Caco-2 (cell line): ENCODE measurements around the gene CDKN1B. TPM values are rescaled to one million over a fixed set of nuclear protein-coding genes. Genes with fewer than 3 reads are reported as not detected.

Experiments
- BruUV-seq: library from RNA; stranded (reverse); fragments of 400-500 nt; replicated peaks from 2 replicates; lab custom pipeline; 2021; lab: Mats Ljungman, UMichigan
- CTCF ChIA-PET: fragments of 300-600 bp; sonication (Branson Sonifier 250); formaldehyde crosslinking; loops from one replicate; lab custom pipeline; 2022; ENCODE audit warnings: antibody characterized with exemption; lab: Charles Lee
- POLR2A ChIA-PET: fragments of 300-600 bp; sonication (Branson Sonifier 250); formaldehyde crosslinking; loops from one replicate; lab custom pipeline; 2022; ENCODE audit warnings: antibody characterized with exemption; lab: Charles Lee
- DNase-seq, 2 experiments: peaks; one replicate each; pipeline versions ENCODE4 v3.0.0 to v3.0.0-alpha.2; 2020 to 2022
- H3K27me3 ChIP-seq: replicated peaks from 2 replicates; pipeline ENCODE4 v1.6.0; 2011; ENCODE audit warnings: low read length; ENCODE audit not compliant: control insufficient read depth, insufficient read depth
- H3K36me3 ChIP-seq: 2 replicates; pipeline ENCODE4 v1.5.1; 2011; ENCODE audit warnings: low read length; ENCODE audit not compliant: control insufficient read depth, insufficient read depth
- H3K4me1 ChIP-seq: fragments of 250-450 bp; sonication (Bioruptor Pico); 2 replicates; pipeline ENCODE4 v1.5.1; 2020; ENCODE audit warnings: mild to moderate bottlenecking
- H3K4me3 ChIP-seq: 2 replicates; pipeline ENCODE4 v1.5.1; 2011; ENCODE audit warnings: low read depth, mild to moderate bottlenecking, control low read depth, low read length
- H3K9me3 ChIP-seq: fragments of 250-450 bp; sonication (Bioruptor Pico); 2 replicates; pipeline ENCODE4 v1.5.1; 2020; ENCODE audit warnings: mild to moderate bottlenecking, moderate library complexity
- H3K27ac Mint-ChIP-seq: one replicate; pipeline ENCODE4 v1.8.0; 2022; ENCODE audit warnings: mixed read lengths; ENCODE audit not compliant: unreplicated experiment
- H3K27me3 Mint-ChIP-seq: one replicate; pipeline ENCODE4 v1.8.0; 2022; ENCODE audit warnings: mixed read lengths; ENCODE audit not compliant: insufficient read depth, unreplicated experiment
- H3K36me3 Mint-ChIP-seq: one replicate; pipeline ENCODE4 v1.8.0; 2022; ENCODE audit warnings: mild to moderate bottlenecking, mixed read lengths; ENCODE audit not compliant: insufficient read depth, unreplicated experiment
- H3K4me1 Mint-ChIP-seq: one replicate; pipeline ENCODE4 v1.8.0; 2022; ENCODE audit warnings: low read depth, mixed read lengths; ENCODE audit not compliant: unreplicated experiment
- H3K4me3 Mint-ChIP-seq: one replicate; pipeline ENCODE4 v1.8.0; 2022; ENCODE audit warnings: mild to moderate bottlenecking, moderate library complexity, mixed read lengths; ENCODE audit not compliant: unreplicated experiment
- H3K9me3 Mint-ChIP-seq: one replicate; pipeline ENCODE4 v1.8.0; 2022; ENCODE audit warnings: mixed read lengths; ENCODE audit not compliant: unreplicated experiment
- intact Hi-C: fragments of 100-400 bp; cut with micrococcal nuclease; formaldehyde crosslinking; loops from one replicate; pipeline ENCODE4 v1.10.0; 2022; ENCODE audit not compliant: unreplicated experiment
- total RNA-seq: library from RNA; stranded (reverse); gene quantifications from 2 replicates; pipeline ENCODE4 v1.2.3, GENCODE V29; 2022
- TF ChIP-seq, protein P1 (sequence below), 2 experiments: fragments of 200-600 bp in 1 of 2; IDR thresholded peaks; 1 replicate in 1 of 2; 2 replicates in 1 of 2; pipeline versions ENCODE4 v1.5.1 to v1.8.0; 2011 to 2022; ENCODE audit warnings: antibody characterized with exemption in 1 of 2, control low read depth in 1 of 2, inconsistent platforms in 1 of 2, low read depth in 1 of 2, low read length in 1 of 2, mild to moderate bottlenecking in 1 of 2, moderate library complexity in 1 of 2; ENCODE audit not compliant: insufficient read depth in 1 of 2, severe bottlenecking in 1 of 2, unreplicated experiment in 1 of 2

The CDKN1B gene
- total RNA-seq, 1 experiment from 2014 or later: 115 TPM

DNA sequence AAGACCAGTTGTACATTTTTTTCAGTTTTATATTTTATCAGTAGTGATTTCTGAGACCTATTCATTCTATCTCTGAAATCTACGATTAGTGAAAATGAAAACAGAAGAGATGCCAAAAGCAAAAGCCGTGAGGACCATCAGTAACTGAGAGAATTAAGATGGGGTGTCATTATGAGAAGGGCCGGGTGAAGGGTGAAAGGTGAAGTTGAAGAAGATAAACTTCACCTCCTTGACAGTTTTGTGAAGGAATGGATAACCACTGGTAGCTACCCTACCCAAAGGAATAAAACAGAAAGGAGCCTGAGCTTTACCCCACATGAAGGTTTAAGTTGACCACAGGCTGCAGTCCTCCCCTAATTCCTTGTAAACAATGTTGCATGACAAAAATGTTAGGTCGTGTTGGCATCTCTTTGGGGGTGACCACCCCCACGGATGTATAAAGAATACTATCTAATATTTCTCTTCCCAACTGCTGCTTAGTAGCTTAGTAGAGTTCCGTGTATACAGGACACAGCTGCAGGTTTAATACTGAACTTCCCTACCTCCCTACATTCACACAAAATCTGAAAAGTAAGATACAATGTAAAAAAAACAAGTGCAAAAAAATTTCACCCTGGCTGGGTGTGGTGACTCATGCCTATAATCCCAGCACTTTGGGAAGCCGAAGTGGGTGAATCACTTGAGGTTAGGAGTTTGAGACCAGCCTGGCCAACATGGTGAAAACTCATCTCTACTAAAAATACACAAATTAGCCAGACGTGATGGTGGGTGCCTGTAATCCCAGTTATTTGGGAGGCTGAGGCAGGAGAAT lies 45.1 kb upstream of the CDKN1B start:
- TF ChIP-seq, protein P1, sequence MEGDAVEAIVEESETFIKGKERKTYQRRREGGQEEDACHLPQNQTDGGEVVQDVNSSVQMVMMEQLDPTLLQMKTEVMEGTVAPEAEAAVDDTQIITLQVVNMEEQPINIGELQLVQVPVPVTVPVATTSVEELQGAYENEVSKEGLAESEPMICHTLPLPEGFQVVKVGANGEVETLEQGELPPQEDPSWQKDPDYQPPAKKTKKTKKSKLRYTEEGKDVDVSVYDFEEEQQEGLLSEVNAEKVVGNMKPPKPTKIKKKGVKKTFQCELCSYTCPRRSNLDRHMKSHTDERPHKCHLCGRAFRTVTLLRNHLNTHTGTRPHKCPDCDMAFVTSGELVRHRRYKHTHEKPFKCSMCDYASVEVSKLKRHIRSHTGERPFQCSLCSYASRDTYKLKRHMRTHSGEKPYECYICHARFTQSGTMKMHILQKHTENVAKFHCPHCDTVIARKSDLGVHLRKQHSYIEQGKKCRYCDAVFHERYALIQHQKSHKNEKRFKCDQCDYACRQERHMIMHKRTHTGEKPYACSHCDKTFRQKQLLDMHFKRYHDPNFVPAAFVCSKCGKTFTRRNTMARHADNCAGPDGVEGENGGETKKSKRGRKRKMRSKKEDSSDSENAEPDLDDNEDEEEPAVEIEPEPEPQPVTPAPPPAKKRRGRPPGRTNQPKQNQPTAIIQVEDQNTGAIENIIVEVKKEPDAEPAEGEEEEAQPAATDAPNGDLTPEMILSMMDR (IDR thresholded peaks at IDR 0.05; ENCODE audit: insufficient read depth in 1 of 2, low read depth in 1 of 2, low read length in 1 of 2, severe bottlenecking in 1 of 2, unreplicated experiment in 1 of 2): no peak
- Mint-ChIP-seq H3K4me3 (no peak overlapping the region), H3K27me3 (no peaks in the 10 kb centered on the region), H3K9me3 (no peaks in the 10 kb centered on the region), H3K27ac (no peak overlapping the region), H3K36me3 (no peaks in the 10 kb centered on the region), H3K4me1 (peaks cover 12% of the 10 kb centered on the region)
- ChIA-PET POLR2A (no interaction called here), CTCF (interaction anchor here (0.7 kb wide), 1 partner anchor 65 kb away, joined by 3 read pairs; no protein-coding TSS in a partner anchor)
- DNase-seq: no peak
- Histone ChIP-seq H3K27me3 (no peaks in the 10 kb centered on the region), H3K36me3 (no peaks in the 10 kb centered on the region), H3K4me1 (peaks cover 3% of the 10 kb centered on the region; the same call in 1 of the 2 replicates), H3K4me3 (no peak overlapping the region), H3K9me3 (no peaks in the 10 kb centered on the region)
- BruUV-seq: no TSS peak
- intact Hi-C loops: no loop called here

DNA sequence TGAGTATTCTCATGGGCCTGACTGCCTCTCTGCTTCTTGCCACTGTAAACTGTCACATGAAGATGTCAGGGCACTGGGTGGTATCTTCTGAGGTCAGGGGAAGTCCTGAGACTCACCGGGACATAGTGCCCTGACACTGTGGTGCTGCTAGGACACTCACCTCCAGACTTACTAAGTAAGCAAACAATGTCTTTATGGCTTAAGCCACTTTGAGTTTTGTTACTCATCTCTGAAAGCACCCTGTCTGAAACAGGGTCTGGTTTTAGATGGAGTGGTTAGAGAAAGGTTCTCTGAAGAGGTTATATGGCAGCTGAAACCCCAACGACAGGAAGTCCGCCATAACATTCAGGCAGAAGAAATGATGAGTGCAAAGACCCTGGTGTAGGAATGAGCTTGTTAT lies 43.9 kb upstream of the CDKN1B start:
- no peak overlapping the region for H3K4me3 ChIP-seq
- no peaks in the 10 kb centered on the region for H3K36me3 ChIP-seq
- no peaks in the 10 kb centered on the region for H3K27me3 Mint-ChIP-seq
- TF ChIP-seq, protein P1 (IDR thresholded peaks at IDR 0.05; ENCODE audit: insufficient read depth in 1 of 2, low read depth in 1 of 2, low read length in 1 of 2, severe bottlenecking in 1 of 2, unreplicated experiment in 1 of 2): no peak
- ChIA-PET CTCF (no interaction called here), POLR2A (no interaction called here)
- H3K27me3 ChIP-seq: no peaks in the 10 kb centered on the region
- no peak overlapping the region for H3K4me3 Mint-ChIP-seq
- peaks cover 5% of the 10 kb centered on the region for H3K4me1 Mint-ChIP-seq
- intact Hi-C loops: no loop called here
- no peak overlapping the region for H3K27ac Mint-ChIP-seq
- BruUV-seq: no TSS peak
- H3K9me3 ChIP-seq: no peaks in the 10 kb centered on the region
- H3K36me3 Mint-ChIP-seq: no peaks in the 10 kb centered on the region
- DNase-seq: no peak
- H3K4me1 ChIP-seq: no peaks in the 10 kb centered on the region; the same call in 1 of the 2 replicates
- no peaks in the 10 kb centered on the region for H3K9me3 Mint-ChIP-seq

DNA sequence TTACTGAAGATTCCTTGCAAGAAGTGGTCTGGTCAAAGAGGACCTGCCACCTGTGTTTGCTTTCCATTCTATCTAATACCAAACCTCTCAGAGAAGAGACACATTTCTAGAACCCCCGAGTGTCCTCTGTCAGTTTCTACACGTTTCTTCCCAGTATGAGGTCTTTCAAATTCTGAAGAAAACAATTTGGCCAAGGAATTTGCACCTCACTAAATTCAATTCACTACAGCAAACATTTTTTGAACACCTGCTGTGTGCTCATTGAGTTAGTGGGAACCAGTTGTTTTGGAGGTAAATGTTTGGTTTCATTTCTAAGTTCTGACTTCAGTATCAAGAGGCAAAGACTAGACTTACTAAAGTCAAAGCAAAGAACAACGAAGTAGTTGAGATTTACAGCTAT lies 40.6 kb upstream of the CDKN1B start:
- H3K9me3 Mint-ChIP-seq: no peaks in the 10 kb centered on the region
- H3K4me3 ChIP-seq: no peak overlapping the region
- no peaks in the 10 kb centered on the region for H3K9me3 ChIP-seq
- H3K27me3 Mint-ChIP-seq: no peaks in the 10 kb centered on the region
- TF ChIP-seq, protein P1 (IDR thresholded peaks at IDR 0.05; ENCODE audit: insufficient read depth in 1 of 2, low read depth in 1 of 2, low read length in 1 of 2, severe bottlenecking in 1 of 2, unreplicated experiment in 1 of 2): no peak
- DNase-seq: no peak
- H3K36me3 Mint-ChIP-seq: no peaks in the 10 kb centered on the region
- ChIA-PET CTCF (no interaction called here), POLR2A (no interaction called here)
- H3K27me3 ChIP-seq: no peaks in the 10 kb centered on the region
- no TSS peak for BruUV-seq
- no peak overlapping the region for H3K27ac Mint-ChIP-seq
- no peaks in the 10 kb centered on the region for H3K4me1 ChIP-seq
- H3K4me1 Mint-ChIP-seq: no peaks in the 10 kb centered on the region
- no peak overlapping the region for H3K4me3 Mint-ChIP-seq
- intact Hi-C loops: no loop called here
- no peaks in the 10 kb centered on the region for H3K36me3 ChIP-seq
